HG03280 (cell line): Measurements from ENCODE around the gene ECT2L.

Experiments used
- ATAC-seq: cut with Tn5 transposase; IDR thresholded peaks from one replicate; pipeline ENCODE4 v1.9.1; 2021; ENCODE audit warnings: mild to moderate bottlenecking, moderate library complexity; ENCODE audit not compliant: unreplicated experiment

Gene ECT2L

DNA sequence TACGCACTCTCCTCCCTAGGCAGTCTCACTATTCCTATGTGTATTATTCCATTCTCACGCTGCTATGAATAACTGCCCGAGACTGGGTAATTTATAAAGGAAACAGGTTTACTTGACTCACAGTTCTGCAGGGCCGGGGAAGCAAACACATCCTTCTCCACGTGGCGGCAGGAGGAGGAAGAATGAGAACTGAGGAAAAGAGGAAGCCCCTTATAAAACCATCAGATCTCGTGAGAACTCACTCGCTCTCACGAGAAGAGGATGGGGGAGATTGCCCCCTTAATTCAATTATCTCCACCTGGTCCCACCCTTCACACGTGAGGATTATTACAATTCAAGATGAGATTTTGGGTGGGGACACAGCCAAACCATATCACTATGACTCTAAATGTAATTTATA lies 61.9 kb downstream of the ECT2L start:
- no peak for ATAC-seq

DNA sequence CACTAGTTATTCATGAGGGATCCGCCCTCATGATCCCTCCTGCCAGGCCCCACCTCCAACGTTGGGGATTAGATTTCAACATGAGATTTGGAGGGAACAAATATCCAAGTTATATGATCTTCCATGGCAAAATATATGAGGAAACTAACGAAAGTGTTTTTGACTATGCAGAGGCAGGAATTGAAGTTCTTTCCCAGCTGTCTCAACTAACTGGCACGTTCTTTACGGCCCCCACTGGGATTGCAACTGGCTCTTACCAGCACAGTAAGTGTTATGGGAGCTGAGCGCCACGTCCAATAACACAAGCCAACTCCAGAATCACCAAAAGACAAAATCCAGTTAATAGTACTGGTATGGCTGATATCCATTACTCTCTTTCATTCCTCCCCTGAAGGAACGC lies 66.6 kb downstream of the ECT2L start:
- no peak for ATAC-seq

- ATAC-seq, result no peak
These were observed 67.4 kb downstream of the ECT2L start for GRCh38 chr6:138863321-138863720.

- no peak for ATAC-seq
These were observed 68.5 kb downstream of the ECT2L start for GRCh38 chr6:138864343-138864890.

DNA sequence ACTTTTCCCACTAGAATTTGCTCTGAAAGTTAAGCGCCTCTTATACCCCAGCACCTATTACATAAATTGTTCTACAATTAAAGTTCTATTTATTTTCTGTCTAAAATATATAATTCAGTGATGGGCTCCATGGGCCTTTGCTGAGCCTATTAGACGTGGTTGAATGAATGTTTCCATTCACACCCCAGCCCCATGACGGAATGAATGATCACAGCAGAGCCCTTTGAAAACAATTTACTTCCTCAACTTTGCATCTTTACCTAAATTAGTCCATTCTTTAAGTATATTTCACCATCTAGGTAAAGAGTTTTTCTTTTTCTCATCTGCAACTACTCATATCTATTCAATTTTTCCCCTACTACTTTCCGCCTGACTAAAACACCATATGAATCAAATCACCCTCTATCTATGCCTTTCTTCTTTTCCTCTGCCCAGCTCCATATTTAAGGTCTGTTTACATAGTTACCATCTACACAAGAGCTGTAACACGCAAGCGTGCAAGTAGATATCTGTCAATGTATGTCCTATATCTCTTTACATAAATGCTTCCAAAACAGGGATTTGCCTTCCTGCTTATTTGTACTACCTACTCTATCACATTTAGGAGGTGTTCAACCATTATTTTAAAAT lies 69.7 kb downstream of the ECT2L start:
- ATAC-seq, result no peak

DNA sequence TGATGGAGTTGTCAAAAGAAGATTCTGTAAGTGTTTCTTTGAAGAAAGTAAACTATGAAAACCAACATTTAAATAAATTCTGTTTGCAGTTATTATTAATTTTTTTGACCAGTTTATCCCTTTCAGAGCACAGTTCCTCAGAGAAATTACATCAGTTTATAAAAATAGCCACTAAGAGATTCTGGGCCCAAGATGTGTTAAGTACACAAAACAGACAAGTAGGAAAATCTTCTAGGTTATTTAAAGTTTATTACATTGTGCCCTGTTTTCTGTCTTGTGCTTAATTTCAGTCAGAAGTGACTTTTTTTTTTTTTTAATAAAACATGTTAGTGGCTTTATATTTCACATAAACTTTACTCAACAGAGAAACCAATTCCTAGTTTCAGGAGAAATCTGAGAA lies 72.3 kb downstream of the ECT2L start:
- ATAC-seq, result no peak

DNA sequence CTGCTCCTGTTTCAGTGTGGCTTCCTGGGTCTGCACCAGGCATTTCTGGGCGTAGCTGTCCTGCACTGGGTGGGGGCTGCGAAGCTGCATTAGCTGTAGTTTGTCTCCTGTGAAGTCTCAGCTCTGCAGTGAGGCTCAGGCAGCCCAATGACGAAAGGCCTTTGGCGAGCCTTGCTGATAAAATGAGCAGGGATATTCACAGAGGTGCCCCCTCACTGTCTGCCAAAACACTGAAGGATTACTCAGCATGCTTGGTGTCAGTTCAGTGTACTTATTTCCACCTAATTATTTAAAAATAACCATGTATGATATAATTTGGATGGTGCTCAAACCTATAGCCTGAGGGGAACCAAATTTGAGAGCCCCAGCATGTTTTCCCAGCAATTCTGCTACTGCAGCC lies 73.5 kb downstream of the ECT2L start:
- no peak for ATAC-seq

DNA sequence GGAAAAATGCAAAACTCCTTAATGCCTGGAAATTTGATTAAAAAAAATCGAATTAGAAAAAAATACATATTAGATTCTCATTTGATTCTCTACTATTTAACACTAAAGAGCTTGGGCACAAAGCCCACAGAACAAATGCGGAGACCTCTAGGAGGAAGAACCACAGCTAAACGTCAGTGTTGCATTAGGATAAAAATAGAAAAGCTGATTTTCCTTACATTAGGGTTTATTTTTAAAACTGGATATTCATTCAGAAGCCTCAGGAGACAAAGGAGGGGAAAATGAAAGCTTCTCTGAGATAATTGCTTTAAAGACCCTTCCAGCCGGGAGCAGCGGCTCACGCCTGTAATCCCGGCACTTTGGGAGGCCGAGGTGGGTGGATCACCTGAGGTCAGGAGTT lies 77.3 kb downstream of the ECT2L start:
- no peak for ATAC-seq

GRCh38 chr6:138882369-138883017 lies 86.6 kb downstream of the ECT2L start:
- peak; percentile 63 for ATAC-seq

DNA sequence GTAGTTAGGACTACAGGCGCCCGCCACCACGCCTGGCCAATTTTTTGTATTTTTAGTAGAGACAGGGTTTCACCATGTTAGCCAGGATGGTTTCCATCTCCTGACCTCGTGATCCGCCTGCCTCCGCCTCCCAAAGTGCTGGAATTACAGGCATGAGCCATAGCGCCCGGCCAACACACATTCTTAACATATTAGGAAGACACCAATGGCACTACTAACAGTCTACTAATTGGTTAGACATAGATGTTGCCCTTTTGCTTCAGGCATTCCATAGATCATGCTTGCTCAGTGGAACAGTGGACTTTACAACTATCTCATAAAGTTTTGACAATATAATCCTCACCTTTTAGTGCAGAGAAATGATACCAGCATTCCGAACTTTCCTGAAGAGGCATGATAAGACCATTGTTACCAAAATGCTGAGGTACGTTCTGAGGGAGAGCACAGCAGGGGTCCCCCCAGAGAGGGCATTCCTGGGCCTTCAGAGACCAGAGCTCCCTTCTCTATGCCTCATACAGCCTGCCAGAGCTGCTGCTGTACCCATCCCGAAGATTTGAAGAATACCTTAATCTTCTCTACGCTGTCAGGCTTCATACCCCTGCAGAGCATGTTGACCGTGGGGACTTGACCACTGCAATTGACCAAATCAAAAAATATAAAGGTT lies 89.4 kb downstream of the ECT2L start:
- no peak for ATAC-seq

DNA sequence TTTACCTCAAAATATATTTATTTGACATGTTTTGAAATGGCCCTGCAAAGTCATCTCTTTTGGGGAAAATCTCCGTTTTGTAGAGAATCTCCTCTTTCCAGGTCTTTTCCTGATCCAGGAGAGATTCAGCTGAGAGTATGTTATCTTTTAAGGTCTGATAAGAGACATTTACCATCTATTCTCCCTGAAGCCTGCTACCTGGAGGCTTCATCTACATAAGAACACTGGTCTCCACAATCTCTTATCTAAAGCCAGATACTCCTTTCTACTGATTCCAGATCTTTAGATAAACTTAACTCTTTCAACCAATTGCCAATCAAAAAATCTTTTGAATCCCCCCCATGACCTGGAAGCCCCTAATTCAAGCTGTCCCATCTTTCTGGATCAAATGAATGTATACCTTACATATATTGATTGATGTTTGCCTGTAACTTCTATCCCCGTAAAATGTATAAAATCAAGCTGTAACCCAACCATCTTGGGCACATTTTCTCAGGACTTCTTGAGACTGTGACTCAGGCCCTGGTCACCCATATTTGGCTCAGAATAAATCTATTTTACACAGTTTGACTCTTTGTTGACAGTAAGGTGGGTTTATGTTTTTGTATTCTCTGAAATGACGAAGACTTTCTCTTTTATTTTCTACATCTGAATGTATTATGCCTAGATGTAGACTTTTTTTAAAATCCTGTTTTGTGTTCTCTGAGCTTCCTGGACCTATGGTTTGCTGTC lies 95.5 kb downstream of the ECT2L start:
- no peak for ATAC-seq

GRCh38 chr6:138896104-138896756 lies 100.3 kb downstream of the ECT2L start:
- ATAC-seq, result no peak

DNA sequence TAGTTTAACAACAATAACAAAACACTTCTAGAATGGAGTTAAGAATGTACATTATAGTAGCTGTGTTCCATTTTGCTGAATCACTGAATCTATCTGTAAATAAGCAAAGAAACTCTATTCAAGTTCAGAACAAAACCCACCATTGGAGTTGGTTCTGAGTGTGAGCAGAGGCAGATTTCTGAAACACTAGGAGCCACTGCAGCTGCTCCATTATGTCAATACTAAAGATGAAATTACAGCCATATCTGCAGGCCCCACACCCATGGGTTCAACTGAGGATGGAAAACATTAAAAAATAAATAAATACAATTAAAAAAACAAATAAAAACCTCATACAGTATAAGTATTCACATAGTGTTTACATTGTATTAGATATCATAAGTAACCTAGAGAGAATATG lies 101.1 kb downstream of the ECT2L start:
- ATAC-seq, result no peak

DNA sequence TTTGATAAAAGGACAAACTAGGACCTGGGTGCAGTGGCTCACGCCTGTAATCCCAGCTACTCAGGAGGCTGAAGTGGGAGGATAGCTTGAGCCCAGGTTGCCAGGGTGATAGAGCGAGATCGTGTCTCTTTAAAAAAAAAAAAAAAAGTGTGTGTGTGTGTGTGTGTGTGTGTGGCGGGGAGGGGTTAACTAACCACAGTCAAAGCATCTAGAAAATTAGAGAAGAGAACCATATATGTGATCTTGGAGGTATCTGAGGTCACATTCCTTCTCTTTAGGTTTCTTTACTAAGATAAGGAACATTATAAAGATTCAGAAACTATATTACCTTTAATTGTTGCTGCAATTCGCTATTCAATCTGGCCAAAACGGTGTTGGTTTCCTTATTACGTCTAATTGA lies 111.3 kb downstream of the ECT2L start:
- ATAC-seq, result no peak

GRCh38 chr6:138909511-138909910 lies 113.6 kb downstream of the ECT2L start:
- no peak for ATAC-seq

GRCh38 chr6:138909975-138910374 lies 114.1 kb downstream of the ECT2L start:
- ATAC-seq, result no peak

DNA sequence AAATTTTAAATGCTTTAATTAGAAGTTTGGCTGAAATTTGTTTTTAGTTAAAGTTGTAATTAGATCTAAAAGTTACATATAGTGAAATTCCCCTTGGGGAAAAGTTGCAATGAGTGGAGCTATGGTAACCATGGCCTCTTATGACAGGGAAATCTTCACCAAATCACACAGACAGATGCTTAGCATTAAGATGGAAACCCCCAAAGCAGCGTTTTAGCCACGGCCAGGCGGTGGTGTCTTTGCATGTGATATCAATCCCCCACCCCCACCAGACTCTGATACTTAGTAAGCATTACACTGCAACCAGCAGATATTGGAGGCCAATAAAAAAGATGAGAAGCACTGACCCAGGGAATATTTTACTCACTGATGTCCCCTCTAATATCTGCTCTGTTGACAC lies 116.4 kb downstream of the ECT2L start:
- no peak for ATAC-seq

DNA sequence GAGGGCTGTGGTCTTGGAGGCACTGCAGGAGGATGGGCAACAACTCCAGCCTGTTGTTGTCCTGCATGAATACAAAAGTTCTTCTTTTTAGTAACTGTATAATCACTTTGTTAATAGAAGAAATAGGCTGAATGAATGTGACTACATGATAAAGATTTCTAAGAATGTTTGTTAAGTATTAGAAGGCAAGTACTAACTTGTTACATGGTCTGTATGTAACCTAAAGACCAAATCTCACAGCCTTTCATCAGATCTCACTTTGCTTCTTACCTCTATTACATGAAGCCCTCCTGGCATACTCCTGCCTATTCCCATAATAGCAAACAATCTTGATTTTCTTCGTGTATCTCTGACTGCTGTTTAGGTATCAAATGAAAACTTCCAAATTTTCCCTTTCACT lies 118.8 kb downstream of the ECT2L start:
- ATAC-seq, result no peak

GRCh38 chr6:138920906-138921305 lies 125.0 kb downstream of the ECT2L start:
- no peak for ATAC-seq

DNA sequence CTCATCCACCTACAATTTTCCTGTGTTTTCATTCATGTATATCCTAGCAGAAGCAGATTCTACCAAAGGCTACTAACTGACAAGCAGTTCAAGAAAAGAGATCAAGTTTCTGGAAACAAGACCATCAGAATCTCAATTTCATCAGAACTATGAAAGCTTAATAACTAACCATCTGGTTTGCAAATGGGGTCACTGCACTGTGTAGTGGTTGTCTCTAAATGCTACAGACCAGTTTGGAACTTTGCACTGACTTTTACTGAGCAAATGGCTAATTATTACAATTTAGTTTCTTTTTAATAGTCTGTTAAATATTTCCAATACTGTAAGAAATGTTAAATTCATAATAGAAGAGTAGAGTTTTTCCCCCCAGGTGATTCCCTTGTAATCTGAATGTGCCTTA lies 127.7 kb downstream of the ECT2L start:
- ATAC-seq, result no peak

DNA sequence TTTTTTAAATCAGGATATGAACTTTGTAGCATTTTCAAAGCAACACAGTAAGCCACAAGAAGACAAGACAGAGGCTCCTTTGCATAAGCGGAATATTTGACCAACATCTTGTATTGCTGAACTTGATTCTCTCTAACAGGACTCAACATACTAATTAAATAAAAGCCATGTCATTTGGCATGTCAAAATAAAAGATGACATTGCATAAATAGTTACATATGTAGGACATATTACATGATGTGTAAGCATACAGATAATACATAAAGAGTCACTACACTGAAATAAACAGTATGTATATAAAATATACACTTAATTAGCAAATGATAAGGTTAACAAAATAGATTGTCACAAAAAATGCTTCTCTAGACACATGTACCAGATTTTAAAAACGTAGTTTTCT lies 129.9 kb downstream of the ECT2L start:
- no peak for ATAC-seq
